Left ventricle myocardium superior (tissue), 1 donor: Measurements from ENCODE around the gene MR1. TPM values are rescaled to one million over a fixed set of nuclear protein-coding genes. Genes with fewer than 3 reads are reported as not detected.
"Not testable (repeated sequence)": the region's sequence is repeated elsewhere in the genome, so short reads cannot be mapped to it uniquely, and the experiment has no call there.

Experiments used
- ATAC-seq: fragments of 200-7000 bp; cut with Tn5 transposase; one replicate; pipeline ENCODE4 v1.9.1; 2020; ENCODE audit warnings: mild to moderate bottlenecking, moderate library complexity
- DNase-seq: peaks from one replicate; pipeline ENCODE4 v3.0.0-alpha.2; 2020
- intact Hi-C: fragments of 100-400 bp; cut with micrococcal nuclease; formaldehyde crosslinking; loops from one replicate; pipeline ENCODE4 v1.11.0; 2022
- total RNA-seq: library from RNA; stranded (reverse); fragmentation: NEBNext Ultra II Directional; extraction: Animal tissue kit (Norgen Biotek cat#: 25700); gene quantifications from one replicate; pipeline ENCODE4 v1.2.1, GENCODE V29; 2021
- donor health status: DM: no; HTN: yes; CAD: no; lungs with severe emphysema.

MR1 gene
- total RNA-seq, 1 donor from 2014 or later: 3.4 TPM

GRCh38 chr1:181060066-181060465 lies 26.3 kb downstream of the MR1 start:
- ATAC-seq (no peak), DNase-seq (no peak)
- intact Hi-C loops: no loop called here

GRCh38 chr1:181060947-181061346 lies 27.2 kb downstream of the MR1 start:
- DNase-seq, ATAC-seq, intact Hi-C loops: not testable (repeated sequence)

GRCh38 chr1:181061487-181061886 lies 27.7 kb downstream of the MR1 start:
- peak; percentile 36 for ATAC-seq

GRCh38 chr1:181061891-181062835 lies 28.4 kb downstream of the MR1 start:
- ATAC-seq (peak; percentile 62), DNase-seq (peak; percentile 47)
- intact Hi-C loops: no loop called here

More at GRCh38 chr1:181061487-181061886, 27.7 kb downstream of the MR1 start:
- intact Hi-C loops: no loop called here
- DNase-seq: no peak

GRCh38 chr1:181062836-181063428 lies 29.1 kb downstream of the MR1 start:
- DNase-seq: no peak
- ATAC-seq: peak; percentile 50
- intact Hi-C loops: no loop called here

GRCh38 chr1:181064011-181064623 lies 30.3 kb downstream of the MR1 start:
- no peak for DNase-seq
- intact Hi-C loops: no loop called here
- ATAC-seq: peak; percentile 46

GRCh38 chr1:181064702-181065101 lies 30.9 kb downstream of the MR1 start:
- intact Hi-C loops: no loop called here
- DNase-seq (no peak), ATAC-seq (no peak)

- no peak for ATAC-seq
- intact Hi-C loops: no loop called here
- no peak for DNase-seq
Measured at GRCh38 chr1:181073638-181074037, 39.9 kb downstream of the MR1 start.

- DNase-seq (no peak), ATAC-seq (no peak)
- intact Hi-C loops: no loop called here
Measured at GRCh38 chr1:181075766-181076350, 42.1 kb downstream of the MR1 start.

- DNase-seq: no peak
- intact Hi-C loops: no loop called here
- ATAC-seq: no peak
Measured at GRCh38 chr1:181076852-181077251, 43.1 kb downstream of the MR1 start.

- intact Hi-C loops: no loop called here
- ATAC-seq: no peak
- DNase-seq: no peak
Measured at GRCh38 chr1:181077576-181078242, 43.9 kb downstream of the MR1 start.

GRCh38 chr1:181079382-181079781 lies 45.6 kb downstream of the MR1 start:
- intact Hi-C loops: no loop called here
- ATAC-seq: no peak

GRCh38 chr1:181079920-181080319 lies 46.1 kb downstream of the MR1 start:
- DNase-seq: no peak
- no peak for ATAC-seq
- intact Hi-C loops: loop anchor here (10.0 kb wide), 1 partner anchor 65 kb away; no protein-coding TSS in a partner anchor

More at GRCh38 chr1:181079382-181079781, 45.6 kb downstream of the MR1 start:
- no peak for DNase-seq

GRCh38 chr1:181080556-181080955 lies 46.8 kb downstream of the MR1 start:
- intact Hi-C loops: loop anchor here (10.0 kb wide), 1 partner anchor 64 kb away; no protein-coding TSS in a partner anchor
- ATAC-seq (no peak), DNase-seq (no peak)

- no peak for DNase-seq
- intact Hi-C loops: loop anchor here (10.0 kb wide), 1 partner anchor 63 kb away; no protein-coding TSS in a partner anchor
- ATAC-seq: no peak
Measured at GRCh38 chr1:181081395-181081794, 47.6 kb downstream of the MR1 start.

- peak; percentile 52 for ATAC-seq
- intact Hi-C loops: loop anchor here (10.0 kb wide), 1 partner anchor 61 kb away; no protein-coding TSS in a partner anchor
- DNase-seq: peak; percentile 30
Measured at GRCh38 chr1:181083842-181084605, 50.2 kb downstream of the MR1 start.

GRCh38 chr1:181084606-181084969 lies 50.8 kb downstream of the MR1 start:
- intact Hi-C loops: loop anchor here (10.0 kb wide), 1 partner anchor 60 kb away; no protein-coding TSS in a partner anchor
- no peak for DNase-seq
- ATAC-seq: no peak

GRCh38 chr1:181086091-181086490 lies 52.3 kb downstream of the MR1 start:
- ATAC-seq (no peak), DNase-seq (no peak)
- intact Hi-C loops: loop anchor here (10.0 kb wide), 1 partner anchor 59 kb away; no protein-coding TSS in a partner anchor
